Naive thymus-derived CD8-positive, alpha-beta T cell (primary cell): ENCODE results near the gene BRIX1. TPM values are rescaled to one million over a fixed set of nuclear protein-coding genes. Genes with fewer than 3 reads are reported as not detected.
"Not testable (repeated sequence)": the region's sequence is repeated elsewhere in the genome, so short reads cannot be mapped to it uniquely, and the experiment has no call there.

Experiments used
- ATAC-seq, 2 donors: fragments of 150-1000 bp; cut with Tn5 transposase in 1 of 2; sonication (Bioruptor Pico), chemical (Tn5 transposase) in 1 of 2; 1 replicate in 1 of 2; 2 replicates in 1 of 2; pipeline ENCODE4 v1.10.0; 2021; ENCODE audit warnings: mild to moderate bottlenecking in 2 of 2, moderate library complexity in 2 of 2
- POLR2A ChIA-PET: fragments of 350-600 bp; sonication (Branson Sonifier 250); formaldehyde crosslinking; loops from one replicate; lab custom pipeline; 2021; ENCODE audit warnings: antibody characterized with exemption; lab: Charles Lee
- DNase-seq, 10 donors: peaks; one replicate each; pipeline versions ENCODE4 v3.0.0 to v3.0.0-alpha.2; 2020 to 2022
- H3K27ac Mint-ChIP-seq, 10 donors: one replicate each; pipeline ENCODE4 v1.8.0; 2020 to 2022; ENCODE audit warnings: mild to moderate bottlenecking in 10 of 10, mixed read lengths in 10 of 10, moderate library complexity in 4 of 10, inconsistent platforms in 1 of 10
- H3K27me3 Mint-ChIP-seq, 5 donors: one replicate each; pipeline ENCODE4 v1.8.0; 2021 to 2022; ENCODE audit warnings: mixed read lengths in 5 of 5
- H3K36me3 Mint-ChIP-seq, 3 donors: one replicate each; pipeline ENCODE4 v1.8.0; 2020 to 2022; ENCODE audit warnings: mixed read lengths in 3 of 3, mild to moderate bottlenecking in 2 of 3, inconsistent platforms in 1 of 3
- H3K4me1 Mint-ChIP-seq, 4 donors: one replicate each; pipeline ENCODE4 v1.8.0; 2021 to 2022; ENCODE audit warnings: mixed read lengths in 4 of 4
- H3K4me3 Mint-ChIP-seq, 10 donors: one replicate each; pipeline ENCODE4 v1.8.0; 2020 to 2022; ENCODE audit warnings: mild to moderate bottlenecking in 10 of 10, mixed read lengths in 10 of 10, moderate library complexity in 6 of 10, inconsistent platforms in 1 of 10
- H3K9me3 Mint-ChIP-seq, 9 donors: one replicate each; pipeline ENCODE4 v1.8.0; 2020 to 2022; ENCODE audit warnings: mixed read lengths in 9 of 9, mild to moderate bottlenecking in 3 of 9, inconsistent platforms in 1 of 9, moderate library complexity in 1 of 9
- polyA plus RNA-seq, 3 donors: library from polyadenylated mRNA; unstranded; fragments of 300-500 nt; fragmentation: Illumina TruSeq; gene quantifications; one replicate each; pipeline ENCODE4 v1.2.3, GENCODE V29; 2021
- total RNA-seq, 8 experiments: library from RNA in 2 of 8; stranded (reverse) in 2 of 8; gene quantifications; one replicate each; pipeline ENCODE4 v1.2.3 and lab custom pipeline; 2021 to 2026

Gene BRIX1
- total and polyA plus RNA-seq, 5 experiments from 2014 or later, result 36.8 to 49.9 (median 43.4) TPM

GRCh38 chr5:34919077-34919476 is 3.6 kb downstream of the BRIX1 start:
- Mint-ChIP-seq H3K36me3 (peaks cover 0 to 56% (median 5%) of the 10 kb centered on the region in 3 donors), H3K9me3 (no peaks in the 10 kb centered on the region), H3K27ac (no peak overlapping the region), H3K27me3 (no peaks in the 10 kb centered on the region), H3K4me3 (no peak overlapping the region), H3K4me1 (peaks cover 14 to 32% (median 25%) of the 10 kb centered on the region in 4 donors)
- DNase-seq, result no peak
- POLR2A ChIA-PET, result interaction anchor here (0.7 to 1.7 kb wide), 2 partner anchors 8 to 11 kb away, joined by 8 read pairs; partner anchors contain the start of gene DNAJC21
- no peak for ATAC-seq

GRCh38 chr5:34923256-34923655 is 7.7 kb downstream of the BRIX1 start:
- peaks cover 0 to 75% (median 9%) of the 10 kb centered on the region in 3 donors for H3K36me3 Mint-ChIP-seq
- DNase-seq, H3K9me3 Mint-ChIP-seq, ATAC-seq, H3K27me3 Mint-ChIP-seq, H3K4me3 Mint-ChIP-seq: not testable (repeated sequence)
- POLR2A ChIA-PET, result interaction anchor here (1.1 kb wide), 1 partner anchor 8 kb away, joined by 6 read pairs; the partner anchor contains the start of genes BRIX1 and RAD1
- peak overlapping the region in 2 of 10 donors; percentile 57 to 71 for H3K27ac Mint-ChIP-seq
- peaks cover 2 to 10% (median 5%) of the 10 kb centered on the region in 4 donors for H3K4me1 Mint-ChIP-seq

DNA sequence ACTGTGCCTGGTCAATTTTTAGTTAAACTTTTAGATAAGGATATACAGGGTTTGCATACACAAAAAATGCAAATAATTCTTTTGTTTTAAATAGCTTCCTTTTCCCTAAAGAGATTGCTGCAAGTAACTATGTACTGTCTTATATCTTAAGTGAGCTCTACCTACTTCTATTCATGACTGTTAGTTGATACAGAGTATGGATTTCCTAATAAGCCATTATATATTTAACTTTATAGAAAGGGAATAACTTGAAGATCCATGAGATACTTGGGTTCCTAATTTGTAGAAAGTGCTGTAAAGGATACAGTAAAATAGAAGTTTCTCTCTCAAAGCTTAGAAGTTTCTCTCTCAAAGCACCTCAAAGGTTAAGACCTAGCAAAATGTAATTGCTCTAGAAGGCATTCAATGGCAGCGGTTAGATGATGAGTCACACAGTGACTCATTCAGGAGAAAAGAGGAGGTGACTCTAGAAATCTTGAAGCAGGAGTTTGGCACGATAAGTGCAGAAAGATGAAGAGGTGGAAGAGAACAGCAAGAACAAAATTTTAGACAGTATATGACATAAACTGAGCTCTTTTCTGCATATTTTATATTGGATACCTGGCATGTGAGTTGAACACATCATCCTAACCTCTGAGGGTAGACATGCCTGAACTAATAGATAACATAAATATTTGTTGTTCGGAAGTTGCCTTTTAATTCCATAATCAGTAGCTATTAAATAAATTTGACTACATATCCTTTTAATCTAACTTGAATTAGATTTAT is 8.4 kb downstream of the BRIX1 start:
- peak in 1 of 10 donors; percentile 3 for DNase-seq
- peak overlapping the region in 6 of 10 donors; percentile 27 to 74 (median 56) for H3K27ac Mint-ChIP-seq

GRCh38 chr5:34924462-34924765 is 8.9 kb downstream of the BRIX1 start:
- Mint-ChIP-seq H3K27me3 (no peaks in the 10 kb centered on the region), H3K36me3 (peaks cover 0 to 66% (median 9%) of the 10 kb centered on the region in 3 donors), H3K4me3 (no peak overlapping the region), H3K27ac (peak overlapping the region in 4 of 10 donors; percentile 15 to 54 (median 49)), H3K4me1 (peaks cover 6 to 18% (median 10%) of the 10 kb centered on the region in 4 donors), H3K9me3 (no peaks in the 10 kb centered on the region)
- ATAC-seq (no peak), DNase-seq (no peak)
- POLR2A ChIA-PET, result interaction anchor here (1.1 kb wide), 1 partner anchor 9 kb away, joined by 6 read pairs; the partner anchor contains the start of genes BRIX1 and RAD1

More for the DNA sequence above, 8.4 kb downstream of the BRIX1 start:
- H3K36me3 Mint-ChIP-seq, result peaks cover 0 to 69% (median 9%) of the 10 kb centered on the region in 3 donors
- POLR2A ChIA-PET, result interaction anchor here (1.1 kb wide), 1 partner anchor 8 kb away, joined by 6 read pairs; the partner anchor contains the start of genes BRIX1 and RAD1
- H3K4me1 Mint-ChIP-seq, result peaks cover 2 to 14% (median 5%) of the 10 kb centered on the region in 4 donors
- H3K27me3 Mint-ChIP-seq, result no peaks in the 10 kb centered on the region
- peak in 1 of 2 donors; percentile 79 for ATAC-seq
- H3K4me3 Mint-ChIP-seq, result peak overlapping the region in 2 of 10 donors; percentile 2 to 34
- no peaks in the 10 kb centered on the region for H3K9me3 Mint-ChIP-seq

DNA sequence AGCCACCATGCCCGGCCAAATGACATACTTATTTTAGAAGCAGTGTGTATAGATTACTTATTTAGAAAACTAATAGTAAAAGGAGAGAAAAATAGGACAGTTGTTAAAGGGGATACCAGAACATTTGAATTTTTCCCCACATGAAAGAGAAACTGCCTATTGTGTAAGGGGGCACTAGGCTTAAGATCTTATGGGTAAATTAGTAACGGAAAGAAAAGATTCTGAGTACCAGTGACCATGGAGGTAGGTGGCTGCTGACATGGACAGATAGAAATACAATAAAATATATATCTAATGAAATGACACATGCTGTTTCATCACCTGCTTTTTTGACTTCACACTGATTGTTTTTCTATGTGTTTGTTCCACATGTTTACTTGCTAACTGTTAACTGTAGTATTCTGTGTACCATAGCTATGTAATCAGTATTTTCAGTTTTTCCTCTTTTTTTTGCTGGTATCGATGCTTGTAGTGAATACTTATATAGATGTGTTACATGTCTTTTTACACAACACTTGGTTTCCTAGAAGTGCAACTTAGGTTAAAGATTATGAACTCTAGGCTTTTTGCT is 10.9 kb downstream of the BRIX1 start:
- Mint-ChIP-seq H3K4me3 (no peak overlapping the region), H3K27me3 (no peaks in the 10 kb centered on the region), H3K4me1 (peaks cover 15 to 32% (median 23%) of the 10 kb centered on the region in 4 donors), H3K36me3 (peaks cover 0 to 48% (median 8%) of the 10 kb centered on the region in 3 donors), H3K27ac (no peak overlapping the region), H3K9me3 (no peaks in the 10 kb centered on the region)
- POLR2A ChIA-PET, result no interaction called here
- DNase-seq (no peak), ATAC-seq (no peak)

DNA sequence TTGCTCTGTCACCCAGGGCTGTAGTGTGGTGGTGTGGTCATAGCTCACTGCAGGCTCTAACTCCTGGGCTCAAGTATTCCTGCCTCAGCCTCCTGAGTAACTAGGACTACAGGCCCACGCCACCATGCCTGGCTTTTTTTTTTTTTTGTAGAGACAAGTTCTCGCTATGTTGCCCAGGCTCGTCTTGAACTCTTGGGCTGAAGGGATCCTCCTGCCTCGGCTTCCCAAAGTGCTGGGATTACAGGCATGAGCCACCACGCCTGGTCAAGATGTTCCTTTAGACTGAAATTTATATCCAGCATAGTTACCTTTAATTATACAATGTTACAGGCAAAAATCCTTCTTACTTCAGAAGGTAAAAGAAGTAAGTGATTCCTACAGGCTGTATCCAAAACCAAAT is 12.3 kb downstream of the BRIX1 start:
- no peaks in the 10 kb centered on the region for H3K9me3 Mint-ChIP-seq
- peaks cover 0 to 38% (median 8%) of the 10 kb centered on the region in 3 donors for H3K36me3 Mint-ChIP-seq
- no peak for ATAC-seq
- peak overlapping the region in 4 of 10 donors; percentile 5 to 76 (median 36) for H3K27ac Mint-ChIP-seq
- peaks cover 18 to 41% (median 31%) of the 10 kb centered on the region in 4 donors for H3K4me1 Mint-ChIP-seq
- POLR2A ChIA-PET, result interaction anchor here (3.6 kb wide), 1 partner anchor 12 kb away, joined by 111 read pairs; the partner anchor contains the start of genes BRIX1 and RAD1
- H3K27me3 Mint-ChIP-seq, result no peaks in the 10 kb centered on the region
- peak overlapping the region in 1 of 10 donors; percentile 42 for H3K4me3 Mint-ChIP-seq
- DNase-seq, result no peak

DNA sequence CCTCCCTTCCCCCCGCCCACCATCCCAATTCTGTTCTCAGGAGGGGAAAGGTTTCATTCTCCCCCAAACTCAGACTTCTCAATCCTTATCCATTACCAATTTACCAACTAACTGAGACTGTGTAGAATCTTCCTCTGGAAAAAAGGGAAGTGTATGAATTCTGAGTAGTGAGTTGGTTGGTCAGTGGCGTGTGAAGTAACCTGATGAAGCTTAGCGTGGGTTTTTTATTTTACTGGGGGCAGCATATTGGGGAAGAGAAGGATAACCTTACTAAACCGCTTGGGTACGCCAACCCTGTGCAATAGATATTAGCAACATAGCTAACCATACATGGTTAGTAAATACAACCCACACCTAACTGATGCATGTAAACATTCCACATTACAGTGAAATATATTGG is 12.8 kb downstream of the BRIX1 start:
- POLR2A ChIA-PET, result interaction anchor here (3.6 kb wide), 1 partner anchor 12 kb away, joined by 111 read pairs; the partner anchor contains the start of genes BRIX1 and RAD1
- ATAC-seq (no peak), DNase-seq (no peak)
- H3K36me3 Mint-ChIP-seq, result peaks cover 0 to 34% (median 8%) of the 10 kb centered on the region in 3 donors
- H3K27me3 Mint-ChIP-seq, result no peaks in the 10 kb centered on the region
- peak overlapping the region in 3 of 10 donors; percentile 5 to 77 (median 45) for H3K27ac Mint-ChIP-seq
- no peaks in the 10 kb centered on the region for H3K9me3 Mint-ChIP-seq
- peak overlapping the region in 5 of 10 donors; percentile 90 to 97 (median 93) for H3K4me3 Mint-ChIP-seq
- H3K4me1 Mint-ChIP-seq, result peaks cover 18 to 41% (median 32%) of the 10 kb centered on the region in 4 donors

- H3K27me3 Mint-ChIP-seq, result no peaks in the 10 kb centered on the region
- H3K4me1 Mint-ChIP-seq, result peaks cover 21 to 39% (median 35%) of the 10 kb centered on the region in 4 donors
- DNase-seq, result peak; percentile 92 to 98 (median 97)
- peak; percentile 84 to 87 for ATAC-seq
- H3K9me3 Mint-ChIP-seq, result no peaks in the 10 kb centered on the region
- POLR2A ChIA-PET, result interaction anchor here (0.6 to 3.6 kb wide), 12 partner anchors 9 to 1947 kb away, joined by 3 to 111 read pairs (median 6); partner anchors contain the start of genes BRIX1, LMBRD2, NADK2 and NIPBL
- peaks cover 0 to 34% (median 4%) of the 10 kb centered on the region in 3 donors for H3K36me3 Mint-ChIP-seq
- H3K27ac Mint-ChIP-seq, result peak within 1 kb of the TSS; percentile 76 to 98 (median 96)
- H3K4me3 Mint-ChIP-seq, result peak within 1 kb of the TSS; percentile 94 to 98 (median 97)
These were observed 13.7 kb downstream of the BRIX1 start, which contains the start of gene DNAJC21 for GRCh38 chr5:34929134-34929719. Gene DNAJC21 (plus strand): TSS chr5:34929559. CDS start chr5:34929820, 261 bp downstream.

DNA sequence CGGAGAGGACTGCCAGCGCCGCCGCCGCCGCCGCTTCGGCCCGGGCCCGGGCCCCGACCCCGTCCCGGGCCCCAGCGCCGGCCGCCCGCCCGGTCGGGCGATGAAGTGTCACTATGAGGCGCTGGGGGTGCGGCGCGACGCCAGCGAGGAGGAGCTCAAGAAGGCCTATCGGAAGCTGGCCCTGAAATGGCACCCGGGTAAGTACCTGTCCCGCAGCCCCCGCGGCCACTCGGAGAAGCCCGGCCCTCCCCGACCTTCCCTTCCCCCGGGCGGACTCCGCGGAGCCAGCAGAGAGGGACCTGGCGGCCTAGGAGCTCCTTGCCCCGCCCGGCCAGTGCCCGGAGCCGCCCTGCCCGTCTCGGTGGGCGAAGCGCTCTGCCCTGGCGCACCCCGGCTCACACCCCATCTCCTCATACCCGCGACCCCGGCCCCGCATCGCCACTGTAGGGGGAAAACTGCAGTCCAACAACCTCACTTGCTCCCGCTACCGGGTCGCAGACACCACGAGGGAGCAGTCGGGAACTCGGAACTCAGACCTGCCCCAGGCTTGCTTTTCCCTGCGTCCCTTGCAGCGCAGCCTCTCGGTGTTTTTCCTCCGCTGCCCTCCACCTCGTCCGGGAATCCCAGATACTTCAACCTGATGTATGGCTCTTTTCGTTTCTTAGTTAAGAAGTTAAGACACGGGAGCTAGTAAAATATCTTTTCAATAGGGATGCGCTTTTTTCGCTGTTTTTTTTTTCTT is 14.4 kb downstream of the BRIX1 start:
- Mint-ChIP-seq H3K27me3 (no peaks in the 10 kb centered on the region), H3K36me3 (peaks cover 0 to 33% (median 2%) of the 10 kb centered on the region in 3 donors), H3K4me1 (peaks cover 22 to 42% (median 36%) of the 10 kb centered on the region in 4 donors), H3K27ac (peak overlapping the region; percentile 22 to 98 (median 96)), H3K4me3 (peak overlapping the region; percentile 94 to 98 (median 97)), H3K9me3 (no peaks in the 10 kb centered on the region)
- POLR2A ChIA-PET, result interaction anchor here (0.6 to 3.6 kb wide), 13 partner anchors 9 to 1946 kb away, joined by 3 to 111 read pairs (median 6); partner anchors contain the start of genes BRIX1, IL7R, LMBRD2 and NADK2
- ATAC-seq, result peak; percentile 76 to 77
- peak; percentile 68 to 93 (median 76) for DNase-seq

GRCh38 chr5:34930462-34930844 is 14.9 kb downstream of the BRIX1 start:
- POLR2A ChIA-PET, result interaction anchor here (0.7 to 3.6 kb wide), 6 partner anchors 9 to 1221 kb away, joined by 4 to 111 read pairs (median 8); partner anchors contain the start of genes BRIX1, IL7R, LMBRD2 and RAD1
- DNase-seq (no peak), ATAC-seq (no peak)
- Mint-ChIP-seq H3K27ac (peak overlapping the region; percentile 22 to 98 (median 96)), H3K9me3 (no peaks in the 10 kb centered on the region), H3K4me1 (peaks cover 23 to 44% (median 36%) of the 10 kb centered on the region in 4 donors), H3K27me3 (no peaks in the 10 kb centered on the region), H3K36me3 (peaks cover 0 to 32% (median 2%) of the 10 kb centered on the region in 3 donors), H3K4me3 (peak overlapping the region; percentile 94 to 98 (median 97))

DNA sequence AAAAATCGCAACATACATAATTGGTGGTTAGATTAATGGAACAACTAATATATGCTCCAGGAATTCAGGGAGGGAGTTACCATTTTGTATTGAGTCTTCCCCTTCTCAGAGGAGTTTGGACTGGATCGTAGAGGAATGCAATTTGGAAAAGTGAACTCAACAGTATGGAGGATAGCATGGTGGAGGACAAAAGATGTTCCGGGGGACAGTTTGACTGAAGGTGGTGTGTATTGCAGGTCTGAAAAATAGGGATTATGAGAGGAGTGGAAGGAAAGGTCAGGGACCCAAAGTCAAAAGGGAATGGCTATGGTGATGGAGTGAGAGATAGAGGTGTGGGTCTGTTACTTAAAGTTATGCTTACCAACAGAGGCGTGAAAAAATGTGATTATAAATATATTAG is 15.4 kb downstream of the BRIX1 start:
- POLR2A ChIA-PET, result interaction anchor here (0.5 to 3.6 kb wide), 5 partner anchors 8 to 92 kb away, joined by 3 to 111 read pairs (median 8); partner anchors contain the start of genes BRIX1, RAD1 and TTC23L
- Mint-ChIP-seq H3K27ac (peak overlapping the region in 9 of 10 donors; percentile 22 to 98 (median 95)), H3K27me3 (no peaks in the 10 kb centered on the region), H3K4me1 (peaks cover 23 to 44% (median 36%) of the 10 kb centered on the region in 4 donors), H3K4me3 (peak overlapping the region; percentile 94 to 98 (median 97)), H3K9me3 (no peaks in the 10 kb centered on the region), H3K36me3 (peaks cover 0 to 32% (median 0%) of the 10 kb centered on the region in 3 donors)
- DNase-seq (no peak), ATAC-seq (no peak)
